ENCODE data around the gene CLECL1. TPM values are rescaled to one million over a fixed set of nuclear protein-coding genes. Genes with fewer than 3 reads are reported as not detected.
A peak's percentile ranks its signal among the peaks of the same experiment; 100 is the strongest.

CLECL1 gene
- total and polyA plus RNA-seq, 9 of the 15 experiments (the other 6 are each of a cell fraction or from before 2014, with no cell fraction given) = 0.13 to 0.25 TPM; not detected in 7

DNA sequence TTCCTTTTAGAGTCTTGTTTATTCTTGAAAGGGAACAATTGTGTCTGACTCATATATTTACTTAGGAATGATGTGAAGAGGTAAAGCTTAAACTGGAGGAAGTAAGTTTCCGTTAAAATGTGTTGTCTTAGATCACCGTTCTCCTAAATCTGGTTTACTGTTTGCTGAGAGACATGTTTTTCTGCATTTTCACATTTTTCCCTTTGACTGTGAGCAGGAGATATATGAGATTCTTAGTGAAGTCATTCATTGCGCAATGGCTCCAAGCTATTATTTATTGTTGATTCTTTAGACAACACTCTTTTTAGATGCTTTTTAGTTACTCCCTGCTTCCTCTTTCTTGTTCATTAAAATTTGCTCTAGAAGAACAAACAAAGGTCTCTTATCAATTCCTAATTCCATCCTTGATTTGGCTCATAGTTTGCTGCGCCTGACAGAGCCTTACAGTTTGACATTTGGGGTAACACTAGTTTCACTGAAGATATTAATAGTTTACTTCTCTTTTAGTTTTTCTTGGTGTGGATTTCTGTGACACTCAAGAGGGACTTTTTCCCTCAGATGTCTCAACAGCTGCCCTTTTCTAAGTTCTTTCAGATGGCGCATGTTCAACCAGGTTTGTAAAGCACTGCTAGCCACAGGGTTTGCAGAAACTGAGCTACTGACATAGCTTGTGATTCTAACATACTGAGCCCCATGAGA, 11.4 kb downstream of the CLECL1 start (continued):
- TF ChIP-seq L3MBTL2 (IDR thresholded peaks at IDR 0.05) (no peak), HDAC1 (IDR thresholded peaks at IDR 0.05) (no peak), ZHX1 (conservative IDR thresholded peaks at IDR 0.05; ENCODE audit: low read length) (no peak), PML (IDR thresholded peaks at IDR 0.05; ENCODE audit: low read length) (no peak), ZNF174 (CRISPR knock-in tag; IDR thresholded peaks at IDR 0.05) (no peak), HIVEP1 (CRISPR knock-in tag; IDR thresholded peaks at IDR 0.05) (no peak), ZFP36 (IDR thresholded peaks at IDR 0.05; ENCODE audit: low read depth, low read length, partially characterized antibody) (no peak), FOXJ3 (CRISPR knock-in tag; IDR thresholded peaks at IDR 0.05) (no peak), EP300 (IDR thresholded peaks at IDR 0.05; ENCODE audit: low read length) (peak; percentile 21; the same call in 1 of the 2 replicates), ZNF639 (CRISPR knock-in tag; conservative IDR thresholded peaks at IDR 0.05 in 1 of 2, IDR thresholded peaks at IDR 0.05 in 1 of 2) (no peak), BRCA1 (IDR thresholded peaks at IDR 0.05) (no peak), BRCA1 (CRISPR knock-in tag; IDR thresholded peaks at IDR 0.05) (no peak), ZNF766 (CRISPR knock-in tag; conservative IDR thresholded peaks at IDR 0.05) (no peak), BACH1 (tag; IDR thresholded peaks at IDR 0.05) (no peak)
